NCI-H524 (cell line): ENCODE data around the gene CAPN11.
"Not testable (repeated sequence)": the region's sequence is repeated elsewhere in the genome, so short reads cannot be mapped to it uniquely, and the experiment has no call there.

Experiments
- DNase-seq, 2 experiments: peaks; one replicate each; lab custom pipeline; 2025; lab: John Stamatoyannopoulos, UW

CAPN11 gene

GRCh38 chr6:44181784-44182183 is 23.2 kb downstream of the CAPN11 start:
- DNase-seq = not testable (repeated sequence)

GRCh38 chr6:44182911-44183390 is 24.3 kb downstream of the CAPN11 start:
- DNase-seq = no peak

- no peak for DNase-seq
These were observed 25.2 kb downstream of the CAPN11 start for GRCh38 chr6:44183783-44184182.

GRCh38 chr6:44185356-44185755 is 26.7 kb downstream of the CAPN11 start:
- not testable (repeated sequence) for DNase-seq

GRCh38 chr6:44185953-44186634 is 27.5 kb downstream of the CAPN11 start:
- no peak for DNase-seq

GRCh38 chr6:44186635-44187025 is 28.0 kb downstream of the CAPN11 start:
- DNase-seq = no peak

GRCh38 chr6:44188819-44189218 is 30.2 kb downstream of the CAPN11 start:
- no peak for DNase-seq

GRCh38 chr6:44189257-44189656 is 30.6 kb downstream of the CAPN11 start:
- DNase-seq = no peak

GRCh38 chr6:44190715-44191114 is 32.1 kb downstream of the CAPN11 start:
- DNase-seq = no peak

GRCh38 chr6:44192428-44193041 is 33.9 kb downstream of the CAPN11 start:
- no peak for DNase-seq

GRCh38 chr6:44193307-44193910 is 34.8 kb downstream of the CAPN11 start:
- no peak for DNase-seq

- DNase-seq = no peak
These were observed 35.7 kb downstream of the CAPN11 start for GRCh38 chr6:44194326-44194725.

GRCh38 chr6:44196351-44196750 is 37.7 kb downstream of the CAPN11 start:
- DNase-seq = not testable (repeated sequence)

GRCh38 chr6:44198684-44199083 is 40.1 kb downstream of the CAPN11 start:
- no peak for DNase-seq

- no peak for DNase-seq
These were observed 41.3 kb downstream of the CAPN11 start for GRCh38 chr6:44199883-44200282.

- no peak for DNase-seq
These were observed 42.6 kb downstream of the CAPN11 start for GRCh38 chr6:44201200-44201599.

GRCh38 chr6:44201638-44202303 is 43.2 kb downstream of the CAPN11 start:
- no peak for DNase-seq

GRCh38 chr6:44202332-44202971 is 43.8 kb downstream of the CAPN11 start:
- DNase-seq = no peak

- DNase-seq = no peak
These were observed 44.5 kb downstream of the CAPN11 start for GRCh38 chr6:44202972-44203750.

- no peak for DNase-seq
These were observed 45.3 kb downstream of the CAPN11 start for GRCh38 chr6:44203955-44204354.

- DNase-seq = no peak
These were observed 49.3 kb downstream of the CAPN11 start for GRCh38 chr6:44207966-44208365.
